HepG2 (cell line): ENCODE data around the gene ITGB2. TPM values are rescaled to one million over a fixed set of nuclear protein-coding genes. Genes with fewer than 3 reads are reported as not detected.

Experiments used
- ARID4A ChIP-seq: sonication (generic); formaldehyde crosslinking; IDR thresholded peaks from 2 replicates; pipeline ENCODE4 v1.5.0; 2020; ENCODE audit warnings: mild to moderate bottlenecking, missing genetic modification reagents, borderline replicate concordance
- BCLAF1 ChIP-seq: fragments of 450-650 bp; IDR thresholded peaks from 2 replicates; pipeline ENCODE4 v1.6.1; 2017; ENCODE audit warnings: mild to moderate bottlenecking
- DNMT3B ChIP-seq: conservative IDR thresholded peaks from 2 replicates; pipeline ENCODE4 v1.6.1; 2016; ENCODE audit warnings: missing biosample characterization, control low read depth
- MED13 ChIP-seq: sonication (generic); formaldehyde crosslinking; IDR thresholded peaks from 2 replicates; pipeline ENCODE4 v1.5.0; 2020; ENCODE audit warnings: missing genetic modification reagents
- PATZ1 ChIP-seq: sonication (generic); formaldehyde crosslinking; IDR thresholded peaks from 2 replicates; pipeline ENCODE4 v1.4.0; 2020; ENCODE audit warnings: missing genetic modification reagents
- ZBTB34 ChIP-seq: sonication (generic); formaldehyde crosslinking; IDR thresholded peaks from 2 replicates; pipeline ENCODE4 v1.8.0; 2022; ENCODE audit warnings: mild to moderate bottlenecking, missing genetic modification reagents
- ZBTB38 ChIP-seq: sonication (generic); formaldehyde crosslinking; IDR thresholded peaks from 2 replicates; pipeline ENCODE4 v1.5.1; 2020; ENCODE audit warnings: mild to moderate bottlenecking, missing genetic modification reagents
- ZFP41 ChIP-seq: sonication (generic); formaldehyde crosslinking; IDR thresholded peaks from 2 replicates; pipeline ENCODE4 v1.4.0; 2020; ENCODE audit warnings: mild to moderate bottlenecking, missing genetic modification reagents, borderline replicate concordance
- ZNF317 ChIP-seq: sonication (generic); formaldehyde crosslinking; IDR thresholded peaks from 2 replicates; pipeline ENCODE4 v1.5.0; 2020; ENCODE audit warnings: mild to moderate bottlenecking, missing genetic modification reagents
- ZNF574 ChIP-seq: sonication (generic); formaldehyde crosslinking; IDR thresholded peaks from 2 replicates; pipeline ENCODE4 v1.4.0; 2020; ENCODE audit warnings: missing genetic modification reagents
- polyA plus RNA-seq, 8 experiments: library from polyadenylated mRNA; depleted of rRNA in 3 of 8; stranded (reverse) in 7 of 8; unstranded in 1 of 8; fragments of >200 nt; fragmentation: Illumina TruSeq in 4 of 8; extraction: Trizol in 4 of 8; gene quantifications; 2 replicates each; pipeline versions ENCODE4 v1.2.1 to v1.2.3, GENCODE V29; 2011 to 2016; ENCODE audit warnings: low read depth in 4 of 8, missing spikeins in 1 of 8, mixed read lengths in 1 of 8; ENCODE audit not compliant: insufficient read depth in 1 of 8
- total RNA-seq, 5 experiments: library from RNA; depleted of rRNA; stranded (reverse); fragments of >200 nt; fragmentation: Illumina TruSeq; extraction: Trizol; gene quantifications; 2 replicates each; pipeline ENCODE4 v1.2.3, GENCODE V29; 2016; ENCODE audit warnings: low read depth in 1 of 5

Gene ITGB2
- total and polyA plus RNA-seq, 2 of the 13 experiments (the other 11 are each of a cell fraction or from before 2014, with no cell fraction given) = 4.2 to 18.0 TPM

GRCh38 chr21:44878053-44878982 lies 42.4 kb downstream of the ITGB2 start (continued):
- no peak for TF ChIP-seq ZBTB34 (CRISPR knock-in tag)
- TF ChIP-seq DNMT3B (CRISPR knock-in tag) = 0 out of 2 replicates have a peak, but pooled peaks have one; percentile 50
- peak; percentile 58 for TF ChIP-seq ZNF574
- TF ChIP-seq ZNF317 (CRISPR knock-in tag) = no peak
- no peak for TF ChIP-seq BCLAF1
- peak; percentile 60; the same call in 1 of the 2 replicates for TF ChIP-seq ARID4A (CRISPR knock-in tag)
- TF ChIP-seq PATZ1 (CRISPR knock-in tag) = peak; percentile 34
- peak; percentile 89 for TF ChIP-seq ZBTB38 (CRISPR knock-in tag)
- no peak for TF ChIP-seq ZFP41 (CRISPR knock-in tag)
- no peak for TF ChIP-seq MED13 (CRISPR knock-in tag)
